ENCODE results near the gene PDXP. TPM values are rescaled to one million over a fixed set of nuclear protein-coding genes. Genes with fewer than 3 reads are reported as not detected.

Gene PDXP
- total and polyA plus RNA-seq, 2 of the 13 experiments (the other 11 are each of a cell fraction or from before 2014, with no cell fraction given): 58.2 to 70.6 TPM

GRCh38 chr22:37650463-37651136 lies 7.9 kb upstream of the PDXP start (continued):
- no peak for TF ChIP-seq ZBTB40 (IDR thresholded peaks at IDR 0.05)
- TF ChIP-seq ZBTB40 (CRISPR knock-in tag; IDR thresholded peaks at IDR 0.05): no peak
- no peak for TF ChIP-seq NFE2L2 (IDR thresholded peaks at IDR 0.05; ENCODE audit: low read length)
- TF ChIP-seq KAT7 (CRISPR knock-in tag; IDR thresholded peaks at IDR 0.05; ENCODE audit: borderline replicate concordance): no peak

Measured in HepG2 (cell line).